CD14-positive monocyte (primary cell): ENCODE measurements around the gene ASB1. TPM values are rescaled to one million over a fixed set of nuclear protein-coding genes. Genes with fewer than 3 reads are reported as not detected.

Experiments used
- DNase-seq, 3 donors: peaks; one replicate each; pipeline ENCODE4 v3.0.0-alpha.2; 2011 to 2022
- H2AFZ ChIP-seq: 2 replicates; pipeline ENCODE4 v1.6.0; 2012; ENCODE audit warnings: mild to moderate bottlenecking, low read depth, low read length, inconsistent platforms; ENCODE audit not compliant: insufficient read depth, poor library complexity, severe bottlenecking
- H3K27ac ChIP-seq, 2 donors: 1 replicate in 1 of 2; 2 replicates in 1 of 2; pipeline ENCODE4 v1.5.1; 2012 to 2013; ENCODE audit warnings: low read length in 2 of 2, control low read depth in 1 of 2, inconsistent platforms in 1 of 2, low read depth in 1 of 2, mild to moderate bottlenecking in 1 of 2
- H3K27me3 ChIP-seq, 2 donors: one replicate each; pipeline versions ENCODE4 v1.6.0 to v1.6.1; 2011 to 2013; ENCODE audit warnings: low read length in 2 of 2; ENCODE audit not compliant: control insufficient read depth in 2 of 2, insufficient read depth in 2 of 2
- H3K36me3 ChIP-seq, 2 donors: replicated peaks in 1 of 2; 1 replicate in 1 of 2; 2 replicates in 1 of 2; pipeline versions ENCODE4 v1.5.1 to v1.6.1; 2012 to 2013; ENCODE audit warnings: low read length in 2 of 2, control low read depth in 1 of 2, inconsistent platforms in 1 of 2, mild to moderate bottlenecking in 1 of 2; ENCODE audit not compliant: insufficient read depth in 2 of 2, control insufficient read depth in 1 of 2
- H3K4me1 ChIP-seq, 2 donors: 1 replicate in 1 of 2; 2 replicates in 1 of 2; pipeline versions ENCODE4 v1.5.1 to v1.6.1; 2012 to 2013; ENCODE audit warnings: low read length in 2 of 2, control low read depth in 1 of 2, inconsistent platforms in 1 of 2, mild to moderate bottlenecking in 1 of 2, moderate library complexity in 1 of 2; ENCODE audit not compliant: insufficient read depth in 2 of 2, control insufficient read depth in 1 of 2
- H3K4me2 ChIP-seq: replicated peaks from 2 replicates; pipeline ENCODE3; 2012; ENCODE audit warnings: low read length, moderate library complexity, mild to moderate bottlenecking; ENCODE audit not compliant: poor library complexity, severe bottlenecking; ENCODE audit errors: extremely low read depth
- H3K4me3 ChIP-seq, 3 experiments: fragments of 200-600 bp in 1 of 3; sonication (generic) in 1 of 3; replicated peaks in 1 of 3; 1 replicate in 2 of 3; 2 replicates in 1 of 3; pipeline ENCODE4 v1.5.1; 2011 to 2013; ENCODE audit warnings: low read length in 3 of 3, mild to moderate bottlenecking in 3 of 3, control low read depth in 2 of 3, low read depth in 2 of 3, inconsistent platforms in 1 of 3, moderate library complexity in 1 of 3
- H3K79me2 ChIP-seq: 2 replicates; pipeline ENCODE4 v1.6.0; 2012; ENCODE audit warnings: mild to moderate bottlenecking, control low read depth, inconsistent platforms, low read length, moderate library complexity; ENCODE audit not compliant: insufficient read depth
- H3K9ac ChIP-seq: 2 replicates; pipeline ENCODE4 v1.6.0; 2017; ENCODE audit warnings: low read length, mild to moderate bottlenecking; ENCODE audit not compliant: insufficient read depth, poor library complexity, severe bottlenecking
- H3K9me3 ChIP-seq, 2 donors: replicated peaks in 1 of 2; 1 replicate in 1 of 2; 2 replicates in 1 of 2; pipeline versions ENCODE4 v1.5.1 to v1.6.1; 2012 to 2013; ENCODE audit warnings: low read length in 2 of 2, control low read depth in 1 of 2; ENCODE audit not compliant: control insufficient read depth in 1 of 2, insufficient read depth in 1 of 2
- H4K20me1 ChIP-seq: 2 replicates; pipeline ENCODE4 v1.6.0; 2012; ENCODE audit warnings: mild to moderate bottlenecking, low read length, control low read depth, moderate library complexity; ENCODE audit not compliant: insufficient read depth
- H3K27ac Mint-ChIP-seq, 7 donors: one replicate each; pipeline ENCODE4 v1.8.0; 2020; ENCODE audit warnings: mild to moderate bottlenecking in 7 of 7, mixed read lengths in 7 of 7, moderate library complexity in 6 of 7, inconsistent platforms in 2 of 7
- H3K27me3 Mint-ChIP-seq, 3 donors: one replicate each; pipeline ENCODE4 v1.8.0; 2021 to 2022; ENCODE audit warnings: low read depth in 3 of 3, mild to moderate bottlenecking in 3 of 3, mixed read lengths in 3 of 3, moderate library complexity in 3 of 3, inconsistent platforms in 1 of 3
- H3K36me3 Mint-ChIP-seq, 2 donors: one replicate each; pipeline ENCODE4 v1.8.0; 2020; ENCODE audit warnings: mixed read lengths in 2 of 2, inconsistent platforms in 1 of 2, mild to moderate bottlenecking in 1 of 2
- H3K4me1 Mint-ChIP-seq: one replicate; pipeline ENCODE4 v1.8.0; 2020; ENCODE audit warnings: mild to moderate bottlenecking, mixed read lengths
- H3K4me3 Mint-ChIP-seq, 2 donors: one replicate each; pipeline ENCODE4 v1.8.0; 2020; ENCODE audit warnings: mild to moderate bottlenecking in 2 of 2, mixed read lengths in 2 of 2, moderate library complexity in 1 of 2
- H3K9me3 Mint-ChIP-seq, 7 donors: one replicate each; pipeline ENCODE4 v1.8.0; 2020 to 2022; ENCODE audit warnings: mixed read lengths in 7 of 7, mild to moderate bottlenecking in 6 of 7, moderate library complexity in 6 of 7, inconsistent platforms in 2 of 7
- WGBS: methylation state at CpG from one replicate; pipeline ENCODE4 v1.1.5; 2013; ENCODE audit warnings: missing lambda C conversion rate; ENCODE audit not compliant: insufficient coverage; 5-methylcytosine and 5-hydroxymethylcytosine counted together
- intact Hi-C, 2 donors: fragments of 100-400 bp; cut with micrococcal nuclease; formaldehyde crosslinking; loops; one replicate each; pipeline versions ENCODE4 v1.15.0 to v1.15.1; 2023
- polyA plus RNA-seq, 3 donors: library from polyadenylated mRNA; depleted of rRNA in 1 of 3; unstranded in 2 of 3; stranded (reverse) in 1 of 3; fragments of 300-500 nt in 2 of 3; fragments of >200 nt in 1 of 3; fragmentation: Illumina TruSeq in 2 of 3; gene quantifications; 1 replicate in 2 of 3; 2 replicates in 1 of 3; pipeline ENCODE4 v1.2.3, GENCODE V29; 2012 to 2021
- TF ChIP-seq, protein P1 (sequence below): fragments of 200-600 bp; IDR thresholded peaks from one replicate; pipeline ENCODE4 v1.8.0; 2022; ENCODE audit warnings: antibody characterized with exemption, mild to moderate bottlenecking

Gene ASB1
- polyA plus RNA-seq, 3 donors = 15.1 to 22.0 (median 16.0) TPM

DNA sequence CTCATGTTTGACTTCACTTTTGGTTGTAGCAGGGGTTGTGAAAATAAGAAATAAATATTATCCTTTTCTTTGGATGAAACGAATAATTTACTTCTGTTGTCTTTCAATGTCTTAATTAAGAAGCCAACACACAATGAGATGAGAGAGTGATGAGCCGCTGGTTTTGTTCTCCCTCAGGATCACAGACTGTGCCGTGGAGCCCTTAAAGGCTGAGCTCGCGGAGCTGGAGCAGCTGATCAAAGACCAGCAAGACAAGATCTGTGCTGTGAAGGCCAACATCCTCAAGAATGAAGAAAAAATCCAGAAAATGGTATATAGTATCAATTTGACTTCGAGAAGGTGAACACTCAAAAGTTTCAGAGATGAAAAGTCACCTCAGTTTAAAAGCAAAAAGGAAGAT lies 28.1 kb upstream of the ASB1 start:
- DNase-seq = no peak
- Mint-ChIP-seq H3K4me3 (no peak overlapping the region), H3K27me3 (peaks cover 0 to 6% (median 0%) of the 10 kb centered on the region in 3 donors), H3K4me1 (peaks cover 5% of the 10 kb centered on the region), H3K27ac (peak overlapping the region in 1 of 7 donors; percentile 59), H3K9me3 (peaks cover 0 to 4% (median 0%) of the 10 kb centered on the region in 7 donors), H3K36me3 (peaks cover 4 to 6% of the 10 kb centered on the region in 2 donors)
- H3K4me3 ChIP-seq = no peak overlapping the region
- no peak overlapping the region for H3K9ac ChIP-seq
- no peak overlapping the region for H2AFZ ChIP-seq
- H3K27ac ChIP-seq = no peak overlapping the region
- H3K4me2 ChIP-seq = no peak overlapping the region
- no peaks in the 10 kb centered on the region for H3K79me2 ChIP-seq
- intact Hi-C loops = no loop called here
- H3K4me1 ChIP-seq = no peaks in the 10 kb centered on the region
- H3K9me3 ChIP-seq = no peaks in the 10 kb centered on the region
- H4K20me1 ChIP-seq = no peaks in the 10 kb centered on the region
- TF ChIP-seq, protein P1, sequence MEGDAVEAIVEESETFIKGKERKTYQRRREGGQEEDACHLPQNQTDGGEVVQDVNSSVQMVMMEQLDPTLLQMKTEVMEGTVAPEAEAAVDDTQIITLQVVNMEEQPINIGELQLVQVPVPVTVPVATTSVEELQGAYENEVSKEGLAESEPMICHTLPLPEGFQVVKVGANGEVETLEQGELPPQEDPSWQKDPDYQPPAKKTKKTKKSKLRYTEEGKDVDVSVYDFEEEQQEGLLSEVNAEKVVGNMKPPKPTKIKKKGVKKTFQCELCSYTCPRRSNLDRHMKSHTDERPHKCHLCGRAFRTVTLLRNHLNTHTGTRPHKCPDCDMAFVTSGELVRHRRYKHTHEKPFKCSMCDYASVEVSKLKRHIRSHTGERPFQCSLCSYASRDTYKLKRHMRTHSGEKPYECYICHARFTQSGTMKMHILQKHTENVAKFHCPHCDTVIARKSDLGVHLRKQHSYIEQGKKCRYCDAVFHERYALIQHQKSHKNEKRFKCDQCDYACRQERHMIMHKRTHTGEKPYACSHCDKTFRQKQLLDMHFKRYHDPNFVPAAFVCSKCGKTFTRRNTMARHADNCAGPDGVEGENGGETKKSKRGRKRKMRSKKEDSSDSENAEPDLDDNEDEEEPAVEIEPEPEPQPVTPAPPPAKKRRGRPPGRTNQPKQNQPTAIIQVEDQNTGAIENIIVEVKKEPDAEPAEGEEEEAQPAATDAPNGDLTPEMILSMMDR = no peak
- H3K36me3 ChIP-seq = no peaks in the 10 kb centered on the region
- WGBS = 95% methylated on average over 3 of the region's 6 CpGs
- no peaks in the 10 kb centered on the region for H3K27me3 ChIP-seq

DNA sequence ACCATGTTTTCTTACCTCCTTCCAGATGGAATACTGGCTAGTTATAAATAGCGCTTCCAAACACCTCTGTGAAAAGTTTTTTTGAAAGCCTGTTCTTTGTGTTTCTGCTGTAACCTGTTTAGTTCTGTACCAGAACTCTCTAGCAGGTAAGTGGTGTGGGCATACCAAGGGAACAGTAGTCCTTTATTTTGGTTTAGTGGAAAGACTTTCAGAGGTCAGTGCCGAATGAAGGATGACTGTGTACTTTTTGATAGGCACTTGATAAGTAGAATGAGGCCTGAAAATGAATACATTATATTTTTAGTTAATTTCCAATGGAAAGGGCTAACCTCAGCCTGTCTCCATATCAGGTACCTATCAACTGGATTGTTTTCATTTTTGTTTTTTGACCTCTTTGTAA lies 27.6 kb upstream of the ASB1 start:
- intact Hi-C loops = no loop called here
- Mint-ChIP-seq H3K27me3 (peaks cover 0 to 4% (median 0%) of the 10 kb centered on the region in 3 donors), H3K4me3 (no peak overlapping the region)

More for the DNA sequence above, 27.6 kb upstream of the ASB1 start:
- no peaks in the 10 kb centered on the region for H3K4me1 ChIP-seq
- no peak overlapping the region for H2AFZ ChIP-seq
- no peaks in the 10 kb centered on the region for H3K9me3 ChIP-seq
- no peak overlapping the region for H3K4me2 ChIP-seq
- H3K9ac ChIP-seq = no peak overlapping the region
- no peaks in the 10 kb centered on the region for H4K20me1 ChIP-seq
- H3K79me2 ChIP-seq = no peaks in the 10 kb centered on the region
- no peak overlapping the region for H3K27ac Mint-ChIP-seq
- DNase-seq = no peak
- peaks cover 3 to 6% of the 10 kb centered on the region in 2 donors for H3K36me3 Mint-ChIP-seq
- no CpG with 5 or more reads among the region's 2 CpGs for WGBS
- peaks cover 0 to 6% (median 0%) of the 10 kb centered on the region in 7 donors for H3K9me3 Mint-ChIP-seq
- no peaks in the 10 kb centered on the region for H3K36me3 ChIP-seq
- H3K27me3 ChIP-seq = no peaks in the 10 kb centered on the region
- no peak overlapping the region for H3K27ac ChIP-seq
- peaks cover 5% of the 10 kb centered on the region for H3K4me1 Mint-ChIP-seq
- TF ChIP-seq, protein P1 = no peak
- H3K4me3 ChIP-seq = no peak overlapping the region
